Measurements from ENCODE around the gene SERPINB10. TPM values are rescaled to one million over a fixed set of nuclear protein-coding genes. Genes with fewer than 3 reads are reported as not detected.
"Not testable (repeated sequence)": the region's sequence is repeated elsewhere in the genome, so short reads cannot be mapped to it uniquely, and the experiment has no call there.

SERPINB10 gene
- polyA plus RNA-seq, 3 donors from 2014 or later: not detected

GRCh38 chr18:63940008-63940407 is 32.2 kb downstream of the SERPINB10 start:
- DNase-seq: no peak
- Mint-ChIP-seq H3K36me3 (peaks cover 0 to 6% (median 0%) of the 10 kb centered on the region in 3 donors), H3K27ac (no peak overlapping the region), H3K4me3 (no peak overlapping the region), H3K27me3 (ENCODE audit: low read depth in 3 of 3) (peaks cover 2 to 16% (median 6%) of the 10 kb centered on the region in 3 donors), H3K4me1 (peaks cover 4 to 6% of the 10 kb centered on the region in 2 donors), H3K9me3 (no peaks in the 10 kb centered on the region)

- H3K9me3 Mint-ChIP-seq, H3K27ac Mint-ChIP-seq, DNase-seq, H3K4me3 Mint-ChIP-seq, H3K4me1 Mint-ChIP-seq, H3K36me3 Mint-ChIP-seq: not testable (repeated sequence)
- H3K27me3 Mint-ChIP-seq (ENCODE audit: low read depth in 3 of 3): peaks cover 2 to 16% (median 4%) of the 10 kb centered on the region in 3 donors
These were observed 32.8 kb downstream of the SERPINB10 start for GRCh38 chr18:63940543-63941050.

GRCh38 chr18:63947051-63947790 is 39.5 kb downstream of the SERPINB10 start:
- H3K4me3 Mint-ChIP-seq: no peak overlapping the region
- H3K4me1 Mint-ChIP-seq: peaks cover 0 to 3% of the 10 kb centered on the region in 2 donors
- H3K27ac Mint-ChIP-seq: no peak overlapping the region
- no peaks in the 10 kb centered on the region for H3K9me3 Mint-ChIP-seq
- DNase-seq: no peak
- peaks cover 3 to 31% (median 11%) of the 10 kb centered on the region in 3 donors for H3K27me3 Mint-ChIP-seq (ENCODE audit: low read depth in 3 of 3)
- H3K36me3 Mint-ChIP-seq: peaks cover 0 to 6% (median 0%) of the 10 kb centered on the region in 3 donors

GRCh38 chr18:63949068-63949737 is 41.4 kb downstream of the SERPINB10 start, which contains the start of gene HMSD:
Gene HMSD, plus strand, starts transcription at chr18:63949301. Its CDS starts 4,155 bp downstream, at chr18:63953456.
- no peak within 1 kb of the TSS for H3K27ac Mint-ChIP-seq
- DNase-seq: peak in 2 of 3 donors; percentile 14 to 19
- peak within 1 kb of the TSS in 2 of 5 donors; percentile 11 to 73 for H3K4me3 Mint-ChIP-seq
- peaks cover 0 to under 1% (median 0%) of the 10 kb centered on the region in 3 donors for H3K36me3 Mint-ChIP-seq
- peaks cover 2 to 22% (median 10%) of the 10 kb centered on the region in 3 donors for H3K27me3 Mint-ChIP-seq (ENCODE audit: low read depth in 3 of 3)
- no peaks in the 10 kb centered on the region for H3K9me3 Mint-ChIP-seq
- H3K4me1 Mint-ChIP-seq: peaks cover 0 to 3% of the 10 kb centered on the region in 2 donors

- Mint-ChIP-seq H3K36me3 (no peaks in the 10 kb centered on the region), H3K27ac (no peak overlapping the region), H3K4me1 (peaks cover 0 to 3% of the 10 kb centered on the region in 2 donors), H3K9me3 (no peaks in the 10 kb centered on the region), H3K4me3 (no peak overlapping the region), H3K27me3 (ENCODE audit: low read depth in 3 of 3) (peaks cover 2 to 18% (median 8%) of the 10 kb centered on the region in 3 donors)
- DNase-seq: no peak
These were observed 43.5 kb downstream of the SERPINB10 start for GRCh38 chr18:63951302-63951705.

- Mint-ChIP-seq H3K9me3 (no peaks in the 10 kb centered on the region), H3K4me3 (no peak overlapping the region), H3K36me3 (no peaks in the 10 kb centered on the region), H3K27ac (no peak overlapping the region), H3K27me3 (ENCODE audit: low read depth in 3 of 3) (peaks cover 2 to 10% (median 7%) of the 10 kb centered on the region in 3 donors), H3K4me1 (peaks cover 0 to 3% of the 10 kb centered on the region in 2 donors)
- no peak for DNase-seq
These were observed 46.1 kb downstream of the SERPINB10 start for GRCh38 chr18:63953811-63954210.

- no peaks in the 10 kb centered on the region for H3K36me3 Mint-ChIP-seq
- H3K4me1 Mint-ChIP-seq: no peaks in the 10 kb centered on the region
- H3K9me3 Mint-ChIP-seq: no peaks in the 10 kb centered on the region
- peaks cover 4 to 9% (median 5%) of the 10 kb centered on the region in 3 donors for H3K27me3 Mint-ChIP-seq (ENCODE audit: low read depth in 3 of 3)
- no peak for DNase-seq
- no peak overlapping the region for H3K27ac Mint-ChIP-seq
- H3K4me3 Mint-ChIP-seq: no peak overlapping the region
These were observed 49.0 kb downstream of the SERPINB10 start for GRCh38 chr18:63956755-63957154.

GRCh38 chr18:63960891-63961290 is 53.1 kb downstream of the SERPINB10 start:
- no peaks in the 10 kb centered on the region for H3K4me1 Mint-ChIP-seq
- H3K27me3 Mint-ChIP-seq (ENCODE audit: low read depth in 3 of 3): peaks cover 3 to 7% (median 4%) of the 10 kb centered on the region in 3 donors
- H3K27ac Mint-ChIP-seq: no peak overlapping the region

GRCh38 chr18:63961435-63961980 is 53.8 kb downstream of the SERPINB10 start:
- H3K9me3 Mint-ChIP-seq: no peaks in the 10 kb centered on the region
- H3K27me3 Mint-ChIP-seq (ENCODE audit: low read depth in 3 of 3): peaks cover 3 to 7% (median 4%) of the 10 kb centered on the region in 3 donors
- no peaks in the 10 kb centered on the region for H3K4me1 Mint-ChIP-seq
- H3K36me3 Mint-ChIP-seq: no peaks in the 10 kb centered on the region
- no peak overlapping the region for H3K27ac Mint-ChIP-seq
- no peak overlapping the region for H3K4me3 Mint-ChIP-seq
- DNase-seq: no peak

More at GRCh38 chr18:63960891-63961290, 53.1 kb downstream of the SERPINB10 start:
- H3K4me3 Mint-ChIP-seq: no peak overlapping the region
- no peaks in the 10 kb centered on the region for H3K9me3 Mint-ChIP-seq
- no peak for DNase-seq
- H3K36me3 Mint-ChIP-seq: no peaks in the 10 kb centered on the region

- H3K4me3 Mint-ChIP-seq: no peak overlapping the region
- no peaks in the 10 kb centered on the region for H3K4me1 Mint-ChIP-seq
- DNase-seq: no peak
- no peak overlapping the region for H3K27ac Mint-ChIP-seq
- no peaks in the 10 kb centered on the region for H3K36me3 Mint-ChIP-seq
- peaks cover 3 to 7% (median 4%) of the 10 kb centered on the region in 3 donors for H3K27me3 Mint-ChIP-seq (ENCODE audit: low read depth in 3 of 3)
- no peaks in the 10 kb centered on the region for H3K9me3 Mint-ChIP-seq
These were observed 54.4 kb downstream of the SERPINB10 start for GRCh38 chr18:63962137-63962536.

- no peak overlapping the region for H3K27ac Mint-ChIP-seq
- peaks cover 4 to 7% (median 6%) of the 10 kb centered on the region in 3 donors for H3K27me3 Mint-ChIP-seq (ENCODE audit: low read depth in 3 of 3)
- no peaks in the 10 kb centered on the region for H3K9me3 Mint-ChIP-seq
- H3K4me3 Mint-ChIP-seq: no peak overlapping the region
- no peaks in the 10 kb centered on the region for H3K36me3 Mint-ChIP-seq
- peaks cover 0 to under 1% of the 10 kb centered on the region in 2 donors for H3K4me1 Mint-ChIP-seq
- peak; percentile 27 to 52 (median 36) for DNase-seq
These were observed 56.0 kb downstream of the SERPINB10 start for GRCh38 chr18:63963615-63964256.

- H3K27ac Mint-ChIP-seq: no peak overlapping the region
- no peak overlapping the region for H3K4me3 Mint-ChIP-seq
- H3K36me3 Mint-ChIP-seq: no peaks in the 10 kb centered on the region
- DNase-seq: no peak
- peaks cover 0 to 3% (median 3%) of the 10 kb centered on the region in 3 donors for H3K27me3 Mint-ChIP-seq (ENCODE audit: low read depth in 3 of 3)
- H3K9me3 Mint-ChIP-seq: no peaks in the 10 kb centered on the region
- H3K4me1 Mint-ChIP-seq: peaks cover 10 to 13% of the 10 kb centered on the region in 2 donors
These were observed 57.1 kb downstream of the SERPINB10 start for GRCh38 chr18:63964908-63965307.

GRCh38 chr18:63965716-63966330 is 58.1 kb downstream of the SERPINB10 start:
- H3K27ac Mint-ChIP-seq: no peak overlapping the region
- no peak for DNase-seq
- H3K36me3 Mint-ChIP-seq: no peaks in the 10 kb centered on the region
- H3K4me3 Mint-ChIP-seq: no peak overlapping the region
- H3K27me3 Mint-ChIP-seq (ENCODE audit: low read depth in 3 of 3): peaks cover 0 to 4% (median 3%) of the 10 kb centered on the region in 3 donors
- H3K9me3 Mint-ChIP-seq: no peaks in the 10 kb centered on the region
- peaks cover 14 to 18% of the 10 kb centered on the region in 2 donors for H3K4me1 Mint-ChIP-seq
